PC-3 (cell line): ENCODE results near the gene IGSF23.

Experiments used
- EZH2 ChIP-seq: fragments of 300-600 bp; sonication (generic); IDR thresholded peaks from one replicate; pipeline ENCODE4 v1.6.1; 2017; ENCODE audit warnings: antibody characterized with exemption, mild to moderate bottlenecking, low read length; ENCODE audit not compliant: unreplicated experiment
- EZH2phosphoT487 ChIP-seq: fragments of 300-600 bp; sonication (generic); IDR thresholded peaks from 2 replicates; pipeline ENCODE4 v1.6.1; 2018; ENCODE audit warnings: mild to moderate bottlenecking, antibody characterized with exemption, low read length, borderline replicate concordance
- TF ChIP-seq, protein P1 (sequence below): fragments of 300-600 bp; sonication (generic); conservative IDR thresholded peaks from 2 replicates; pipeline ENCODE4 v1.5.1; 2017; ENCODE audit warnings: antibody characterized with exemption, low read depth, mild to moderate bottlenecking, low read length

DNA sequence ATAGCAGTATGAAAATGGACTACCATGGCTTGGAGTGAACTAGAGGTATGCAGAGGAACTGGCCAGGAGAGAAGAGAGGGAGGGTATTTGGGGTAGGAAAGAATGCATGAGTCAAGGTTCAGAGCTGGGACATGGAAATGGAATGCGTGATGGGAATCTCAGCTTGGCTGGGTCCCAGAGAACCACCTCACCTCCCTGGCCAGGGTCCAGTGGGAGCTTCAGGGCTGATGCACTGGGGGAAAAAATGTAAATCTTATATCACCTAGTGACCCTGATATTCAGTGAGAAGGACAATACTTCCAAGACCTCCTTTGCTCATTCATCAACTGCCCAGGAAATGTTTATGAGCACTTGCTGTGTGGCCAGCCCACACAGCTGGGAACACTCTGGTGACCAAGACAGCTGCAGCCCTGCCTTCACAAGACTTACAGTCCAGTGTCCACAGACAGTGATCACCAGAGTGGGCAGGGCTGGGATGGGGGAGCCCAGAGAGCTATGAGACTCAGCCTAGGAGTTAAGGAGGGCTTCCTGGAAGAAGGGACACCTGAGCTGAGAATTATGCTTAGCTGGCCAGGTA, 12.8 kb downstream of the IGSF23 start:
- TF ChIP-seq EZH2 (no peak), EZH2phosphoT487 (no peak)
- TF ChIP-seq, protein P1, sequence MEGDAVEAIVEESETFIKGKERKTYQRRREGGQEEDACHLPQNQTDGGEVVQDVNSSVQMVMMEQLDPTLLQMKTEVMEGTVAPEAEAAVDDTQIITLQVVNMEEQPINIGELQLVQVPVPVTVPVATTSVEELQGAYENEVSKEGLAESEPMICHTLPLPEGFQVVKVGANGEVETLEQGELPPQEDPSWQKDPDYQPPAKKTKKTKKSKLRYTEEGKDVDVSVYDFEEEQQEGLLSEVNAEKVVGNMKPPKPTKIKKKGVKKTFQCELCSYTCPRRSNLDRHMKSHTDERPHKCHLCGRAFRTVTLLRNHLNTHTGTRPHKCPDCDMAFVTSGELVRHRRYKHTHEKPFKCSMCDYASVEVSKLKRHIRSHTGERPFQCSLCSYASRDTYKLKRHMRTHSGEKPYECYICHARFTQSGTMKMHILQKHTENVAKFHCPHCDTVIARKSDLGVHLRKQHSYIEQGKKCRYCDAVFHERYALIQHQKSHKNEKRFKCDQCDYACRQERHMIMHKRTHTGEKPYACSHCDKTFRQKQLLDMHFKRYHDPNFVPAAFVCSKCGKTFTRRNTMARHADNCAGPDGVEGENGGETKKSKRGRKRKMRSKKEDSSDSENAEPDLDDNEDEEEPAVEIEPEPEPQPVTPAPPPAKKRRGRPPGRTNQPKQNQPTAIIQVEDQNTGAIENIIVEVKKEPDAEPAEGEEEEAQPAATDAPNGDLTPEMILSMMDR = no peak
